Hepatocyte (in vitro differentiated cells): Measurements from ENCODE around the gene CAPN7. TPM values are rescaled to one million over a fixed set of nuclear protein-coding genes. Genes with fewer than 3 reads are reported as not detected.

Source experiments
- DNase-seq: peaks from one replicate; pipeline ENCODE4 v3.0.0-alpha.2; 2016; ENCODE audit warnings: low spot score
- H2AFZ ChIP-seq: fragments of 200-600 bp; sonication (generic); 2 replicates; pipeline ENCODE4 v1.6.0; 2016; ENCODE audit warnings: antibody characterized with exemption, mild to moderate bottlenecking
- H3K27ac ChIP-seq: fragments of 200-600 bp; sonication (generic); 2 replicates; pipeline ENCODE4 v1.5.1; 2016; ENCODE audit warnings: mild to moderate bottlenecking
- H3K27me3 ChIP-seq: fragments of 200-600 bp; sonication (generic); 2 replicates; pipeline ENCODE4 v1.6.1; 2016
- H3K36me3 ChIP-seq: fragments of 200-600 bp; sonication (generic); replicated peaks from 2 replicates; pipeline ENCODE4 v1.5.1; 2016; ENCODE audit warnings: low read depth; ENCODE audit not compliant: insufficient read depth
- H3K4me1 ChIP-seq: fragments of 200-600 bp; sonication (generic); 2 replicates; pipeline ENCODE4 v1.5.1; 2016; ENCODE audit warnings: mild to moderate bottlenecking, moderate library complexity; ENCODE audit not compliant: insufficient read depth
- H3K4me2 ChIP-seq: fragments of 200-600 bp; sonication (generic); 2 replicates; pipeline ENCODE4 v1.6.0; 2016
- H3K4me3 ChIP-seq: fragments of 200-600 bp; sonication (generic); 2 replicates; pipeline ENCODE4 v1.5.1; 2016; ENCODE audit warnings: mild to moderate bottlenecking
- H3K79me2 ChIP-seq: fragments of 200-600 bp; sonication (generic); 2 replicates; pipeline ENCODE4 v1.6.0; 2017; ENCODE audit warnings: mild to moderate bottlenecking
- H3K9me2 ChIP-seq: fragments of 200-600 bp; sonication (generic); replicated peaks from 2 replicates; pipeline ENCODE4 v1.6.0; 2017; ENCODE audit warnings: mild to moderate bottlenecking; ENCODE audit not compliant: insufficient read depth
- H3K9me3 ChIP-seq: fragments of 200-600 bp; sonication (generic); 2 replicates; pipeline ENCODE4 v1.5.1; 2016; ENCODE audit warnings: low read depth, mild to moderate bottlenecking
- H4K20me1 ChIP-seq: fragments of 200-600 bp; sonication (generic); 2 replicates; pipeline ENCODE4 v1.6.0; 2016; ENCODE audit warnings: mild to moderate bottlenecking; ENCODE audit not compliant: insufficient read depth, poor library complexity, severe bottlenecking
- CTCF ChIP-seq: fragments of 200-600 bp; sonication (generic); IDR thresholded peaks from 2 replicates; pipeline ENCODE4 v1.5.1; 2016; ENCODE audit warnings: antibody characterized with exemption, mild to moderate bottlenecking; ENCODE audit not compliant: poor library complexity
- EZH2 ChIP-seq: fragments of 200-600 bp; sonication (generic); IDR thresholded peaks from 2 replicates; pipeline ENCODE4 v1.6.1; 2016; ENCODE audit warnings: antibody characterized with exemption, mild to moderate bottlenecking, borderline replicate concordance
- EZH2phosphoT487 ChIP-seq: fragments of 200-600 bp; sonication (generic); IDR thresholded peaks from one replicate; pipeline ENCODE4 v1.6.1; 2018; ENCODE audit warnings: antibody characterized with exemption, mild to moderate bottlenecking, low read depth, moderate library complexity; ENCODE audit not compliant: unreplicated experiment, severe bottlenecking
- WGBS: methylation state at CpG from one replicate; pipeline ENCODE4 v1.1.6; 2016; ENCODE audit warnings: low lambda C conversion rate; ENCODE audit errors: missing lambda C conversion rate; 5-methylcytosine and 5-hydroxymethylcytosine counted together
- polyA plus RNA-seq: library from polyadenylated mRNA; unstranded; fragments of >200 nt; fragmentation: Nextera tagmentation; extraction: Ambion mirVana; gene quantifications from 2 replicates; pipeline ENCODE4 v1.2.1, GENCODE V29; 2016
- total RNA-seq: library from RNA; depleted of rRNA; stranded (reverse); fragments of >200 nt; gene quantifications from 2 replicates; pipeline ENCODE4 v1.2.3, GENCODE V29; 2014

The CAPN7 gene
- total and polyA plus RNA-seq, 2 experiments from 2014 or later: 21.6 to 60.3 TPM

- Histone ChIP-seq H3K27ac (no peak overlapping the region), H3K4me2 (peak overlapping the region; percentile 22), H2AFZ (no peak overlapping the region), H3K36me3 (peaks cover 5% of the 10 kb centered on the region), H3K27me3 (no peaks in the 10 kb centered on the region), H3K9me3 (no peaks in the 10 kb centered on the region), H3K4me1 (peaks cover 9% of the 10 kb centered on the region), H3K4me3 (no peak overlapping the region), H3K79me2 (no peaks in the 10 kb centered on the region), H3K9me2 (no peaks in the 10 kb centered on the region), H4K20me1 (no peaks in the 10 kb centered on the region)
- WGBS: 74% methylated on average over 2 of the region's 2 CpGs
- no peak for TF ChIP-seq EZH2phosphoT487
- no peak for TF ChIP-seq CTCF
- TF ChIP-seq EZH2: no peak
- DNase-seq: no peak
Observed at GRCh38 chr3:15246186-15246585, 40.1 kb downstream of the CAPN7 start.

GRCh38 chr3:15253023-15253697 is 47.1 kb downstream of the CAPN7 start:
- H3K4me3 ChIP-seq: no peak overlapping the region
- H3K36me3 ChIP-seq: no peaks in the 10 kb centered on the region
- DNase-seq: no peak
- no peaks in the 10 kb centered on the region for H3K27me3 ChIP-seq
- no peaks in the 10 kb centered on the region for H4K20me1 ChIP-seq
- no peaks in the 10 kb centered on the region for H3K9me2 ChIP-seq
- H3K27ac ChIP-seq: no peak overlapping the region
- H3K9me3 ChIP-seq: no peaks in the 10 kb centered on the region
- no peak overlapping the region for H2AFZ ChIP-seq
- no peak for TF ChIP-seq CTCF
- no peak for TF ChIP-seq EZH2
- TF ChIP-seq EZH2phosphoT487: no peak
- H3K79me2 ChIP-seq: no peaks in the 10 kb centered on the region
- WGBS: 71% methylated on average over 7 of the region's 7 CpGs
- no peaks in the 10 kb centered on the region for H3K4me1 ChIP-seq
- H3K4me2 ChIP-seq: no peak overlapping the region

DNA sequence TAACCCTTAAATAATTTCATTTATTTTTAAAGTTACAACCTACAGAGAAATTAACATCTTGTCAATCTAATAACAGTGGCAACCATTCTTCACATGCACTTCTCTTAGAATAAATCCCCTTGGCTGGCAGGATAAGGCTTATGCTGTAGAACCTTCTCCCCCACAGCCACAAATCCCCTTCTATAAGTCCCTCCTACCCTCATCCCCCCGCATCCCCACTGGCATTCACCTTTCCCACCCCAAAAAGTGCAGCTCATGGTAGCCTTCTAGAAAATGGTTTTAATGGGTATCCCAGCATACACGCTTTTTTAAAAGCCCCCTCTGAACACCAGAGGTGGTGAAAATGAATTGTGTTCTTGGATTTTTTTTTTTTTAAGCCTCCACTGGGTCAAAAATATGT is 49.2 kb downstream of the CAPN7 start:
- no peaks in the 10 kb centered on the region for H3K27me3 ChIP-seq
- no peaks in the 10 kb centered on the region for H3K36me3 ChIP-seq
- TF ChIP-seq EZH2phosphoT487 (no peak), EZH2 (no peak), CTCF (no peak)
- WGBS: 90% methylated on average over 2 of the region's 2 CpGs
- H3K27ac ChIP-seq: no peak overlapping the region
- no peak overlapping the region for H3K4me3 ChIP-seq
- H3K9me3 ChIP-seq: no peaks in the 10 kb centered on the region
- H3K4me2 ChIP-seq: no peak overlapping the region
- H3K79me2 ChIP-seq: no peaks in the 10 kb centered on the region
- no peaks in the 10 kb centered on the region for H3K9me2 ChIP-seq
- H4K20me1 ChIP-seq: no peaks in the 10 kb centered on the region
- no peak overlapping the region for H2AFZ ChIP-seq
- DNase-seq: no peak
- H3K4me1 ChIP-seq: no peaks in the 10 kb centered on the region
